NCI-H2107 (cell line): ENCODE data around the gene USPL1.

Experiments used
- DNase-seq: peaks from one replicate; lab custom pipeline; 2025; lab: John Stamatoyannopoulos, UW

The USPL1 gene

GRCh38 chr13:30697177-30697953 lies 79.6 kb downstream of the USPL1 start:
- no peak for DNase-seq

- DNase-seq = no peak
Measured at GRCh38 chr13:30697996-30698401, 80.3 kb downstream of the USPL1 start.

- DNase-seq = no peak
Measured at GRCh38 chr13:30698488-30699005, 80.8 kb downstream of the USPL1 start.

GRCh38 chr13:30700364-30700763 lies 82.6 kb downstream of the USPL1 start:
- no peak for DNase-seq

- DNase-seq = no peak
Measured at GRCh38 chr13:30702006-30702405, 84.3 kb downstream of the USPL1 start.

GRCh38 chr13:30704596-30704995 lies 86.9 kb downstream of the USPL1 start:
- no peak for DNase-seq

- DNase-seq = no peak
Measured at GRCh38 chr13:30705680-30706079, 88.0 kb downstream of the USPL1 start.

GRCh38 chr13:30708541-30708940 lies 90.8 kb downstream of the USPL1 start:
- no peak for DNase-seq
